NB4 (cell line): ENCODE measurements around the gene WDR86.

Experiments
- CTCF ChIP-seq: IDR thresholded peaks from one replicate; pipeline ENCODE4 v1.5.1; 2012; ENCODE audit warnings: low read depth, low read length
- MAX ChIP-seq: IDR thresholded peaks from 2 replicates; pipeline ENCODE4 v1.6.1; 2011; ENCODE audit warnings: low read depth, low read length
- MYC ChIP-seq: IDR thresholded peaks from 2 replicates; pipeline ENCODE4 v1.6.1; 2011; ENCODE audit warnings: low read depth, low read length
- POLR2A ChIP-seq: IDR thresholded peaks from 2 replicates; pipeline ENCODE4 v1.6.1; 2011; ENCODE audit warnings: mild to moderate bottlenecking; ENCODE audit not compliant: insufficient read length; ENCODE audit errors: extremely low read depth

GRCh38 chr7:151380199-151381097 is 29.4 kb downstream of the WDR86 start:
- no peak for TF ChIP-seq CTCF
- no peak for TF ChIP-seq POLR2A
- TF ChIP-seq MYC, result no peak
- no peak for TF ChIP-seq MAX
